ENCODE results near the gene IGFBP1. TPM values are rescaled to one million over a fixed set of nuclear protein-coding genes. Genes with fewer than 3 reads are reported as not detected.
A peak's percentile ranks its signal among the peaks of the same experiment; 100 is the strongest.

IGFBP1 gene
- total and polyA plus RNA-seq, 2 experiments from 2014 or later, result not detected

DNA sequence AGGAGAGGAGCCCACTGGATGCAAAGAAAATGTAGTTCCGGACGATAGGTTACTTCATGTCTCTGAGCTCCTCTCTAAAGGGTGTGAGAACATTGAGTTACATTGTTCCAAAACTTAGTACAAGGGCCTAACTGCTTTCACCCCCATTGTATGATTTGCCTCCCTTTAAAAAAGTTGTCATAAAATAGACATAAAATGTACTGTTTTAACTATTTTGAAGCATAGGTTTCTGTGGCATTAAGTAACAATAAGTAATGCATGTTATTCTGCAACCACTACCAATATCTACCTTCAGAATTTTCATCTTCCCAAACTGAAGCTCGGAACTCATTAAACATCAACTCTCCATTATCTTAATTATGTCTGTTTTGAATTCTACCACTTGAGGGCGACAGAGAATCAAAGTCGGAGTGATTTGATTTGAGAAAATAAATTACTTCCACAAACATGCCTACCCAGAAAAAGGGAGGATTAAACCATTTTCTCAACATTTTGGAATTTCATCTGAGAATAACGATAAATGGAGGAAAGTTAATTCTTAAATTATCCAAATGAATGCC, 2.7 kb downstream of the IGFBP1 start:
- no peak for ATAC-seq
- Histone ChIP-seq H3K36me3 (ENCODE audit: insufficient read depth) (no peaks in the 10 kb centered on the region), H3K9me2 (ENCODE audit: insufficient read depth) (0 out of 2 replicates have a peak, but pooled peaks cover 3% of the 10 kb centered on the region), H3K4me2 (no peak overlapping the region), H3F3A (replicated peaks; ENCODE audit: low read depth) (no peaks in the 10 kb centered on the region), H3K4me3 (no peak overlapping the region), H3K79me2 (replicated peaks; ENCODE audit: insufficient read depth) (no peaks in the 10 kb centered on the region), H2AFZ (no peak overlapping the region), H4K20me1 (replicated peaks; ENCODE audit: insufficient read depth) (no peaks in the 10 kb centered on the region; the same call in 1 of the 2 replicates), H3K27me3 (ENCODE audit: insufficient read depth) (peaks cover 49% of the 10 kb centered on the region), H3K4me1 (ENCODE audit: insufficient read depth) (peaks cover 17% of the 10 kb centered on the region), H3K27ac (ENCODE audit: low read depth) (no peak overlapping the region)
- H3K27me3 Mint-ChIP-seq (ENCODE audit: insufficient read depth, low read depth, poor library complexity), result peaks cover 38% of the 10 kb centered on the region
- peak; percentile 70 for DNase-seq (ENCODE audit: low spot score)
- H3K4me1 Mint-ChIP-seq, result peaks cover 16% of the 10 kb centered on the region
- no peak overlapping the region for H3K27ac Mint-ChIP-seq
- H3K4me3 Mint-ChIP-seq, result no peak overlapping the region
- TF ChIP-seq, protein P1, sequence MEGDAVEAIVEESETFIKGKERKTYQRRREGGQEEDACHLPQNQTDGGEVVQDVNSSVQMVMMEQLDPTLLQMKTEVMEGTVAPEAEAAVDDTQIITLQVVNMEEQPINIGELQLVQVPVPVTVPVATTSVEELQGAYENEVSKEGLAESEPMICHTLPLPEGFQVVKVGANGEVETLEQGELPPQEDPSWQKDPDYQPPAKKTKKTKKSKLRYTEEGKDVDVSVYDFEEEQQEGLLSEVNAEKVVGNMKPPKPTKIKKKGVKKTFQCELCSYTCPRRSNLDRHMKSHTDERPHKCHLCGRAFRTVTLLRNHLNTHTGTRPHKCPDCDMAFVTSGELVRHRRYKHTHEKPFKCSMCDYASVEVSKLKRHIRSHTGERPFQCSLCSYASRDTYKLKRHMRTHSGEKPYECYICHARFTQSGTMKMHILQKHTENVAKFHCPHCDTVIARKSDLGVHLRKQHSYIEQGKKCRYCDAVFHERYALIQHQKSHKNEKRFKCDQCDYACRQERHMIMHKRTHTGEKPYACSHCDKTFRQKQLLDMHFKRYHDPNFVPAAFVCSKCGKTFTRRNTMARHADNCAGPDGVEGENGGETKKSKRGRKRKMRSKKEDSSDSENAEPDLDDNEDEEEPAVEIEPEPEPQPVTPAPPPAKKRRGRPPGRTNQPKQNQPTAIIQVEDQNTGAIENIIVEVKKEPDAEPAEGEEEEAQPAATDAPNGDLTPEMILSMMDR (conservative IDR thresholded peaks at IDR 0.05; ENCODE audit: low read depth in 2 of 2), result peak; percentile 59 to 77
- TF ChIP-seq CREB1 (CRISPR knock-in tag; IDR thresholded peaks at IDR 0.05; ENCODE audit: low read depth), result no peak
- no peaks in the 10 kb centered on the region; the same call in 2 of the 3 replicates for H3K9me3 Mint-ChIP-seq
- no peaks in the 10 kb centered on the region for H3K36me3 Mint-ChIP-seq (ENCODE audit: low read depth)

DNA sequence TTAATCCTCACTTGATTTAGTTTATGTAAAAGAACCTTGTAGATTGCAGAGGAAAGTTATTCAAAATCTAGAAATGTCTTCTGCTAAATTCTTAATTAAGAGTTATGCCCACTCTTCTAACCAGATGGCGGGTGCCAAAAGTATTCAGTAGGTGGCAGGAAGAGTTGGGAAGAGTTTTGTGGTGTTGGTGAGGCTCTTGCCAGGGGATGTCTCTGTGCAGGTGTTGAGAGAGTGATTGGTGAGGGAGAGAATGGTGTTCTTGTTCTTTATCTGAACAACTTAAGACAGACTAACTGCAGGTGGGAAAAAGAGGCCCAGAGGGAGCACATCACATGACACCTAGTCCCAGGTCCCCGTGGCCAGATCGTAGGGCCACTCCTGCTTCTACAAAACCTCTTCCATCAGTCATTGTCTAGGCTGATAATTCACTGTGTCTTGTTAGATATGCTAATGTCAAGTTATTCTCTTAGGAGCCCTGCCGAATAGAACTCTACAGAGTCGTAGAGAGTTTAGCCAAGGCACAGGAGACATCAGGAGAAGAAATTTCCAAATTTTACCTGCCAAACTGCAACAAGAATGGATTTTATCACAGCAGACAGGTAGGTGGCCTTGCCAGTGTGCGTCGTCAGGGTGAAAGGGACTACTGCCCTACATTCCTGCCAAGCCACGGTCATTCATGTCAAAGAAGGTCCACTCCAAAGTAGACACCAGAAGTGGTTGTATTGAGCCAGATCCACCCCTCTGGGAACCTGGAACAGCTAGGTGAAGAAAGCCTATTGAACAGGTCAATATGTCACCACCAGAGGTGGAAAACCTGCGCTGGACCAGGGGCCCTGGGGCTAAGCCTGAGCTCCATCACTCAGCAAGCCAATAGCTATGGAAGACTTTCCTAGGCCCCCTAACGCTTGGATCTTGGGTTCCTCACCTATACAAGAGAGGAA, 3.4 kb downstream of the IGFBP1 start:
- H3K27me3 ChIP-seq (ENCODE audit: insufficient read depth), result peaks cover 42% of the 10 kb centered on the region
- 0 out of 2 replicates have a peak, but pooled peaks cover 3% of the 10 kb centered on the region for H3K9me2 ChIP-seq (ENCODE audit: insufficient read depth)
- H3K79me2 ChIP-seq (replicated peaks; ENCODE audit: insufficient read depth), result no peaks in the 10 kb centered on the region
- H3K27ac ChIP-seq (ENCODE audit: low read depth), result no peak overlapping the region
- no peak overlapping the region for H2AFZ ChIP-seq
- H3K4me1 ChIP-seq (ENCODE audit: insufficient read depth), result peaks cover 17% of the 10 kb centered on the region
- Mint-ChIP-seq H3K4me3 (no peak overlapping the region), H3K27me3 (ENCODE audit: insufficient read depth, low read depth, poor library complexity) (peaks cover 36% of the 10 kb centered on the region), H3K4me1 (peaks cover 16% of the 10 kb centered on the region), H3K27ac (no peak overlapping the region), H3K9me3 (no peaks in the 10 kb centered on the region; the same call in 2 of the 3 replicates), H3K36me3 (ENCODE audit: low read depth) (no peaks in the 10 kb centered on the region)
- H4K20me1 ChIP-seq (replicated peaks; ENCODE audit: insufficient read depth), result no peaks in the 10 kb centered on the region; the same call in 1 of the 2 replicates
- no peaks in the 10 kb centered on the region for H3K36me3 ChIP-seq (ENCODE audit: insufficient read depth)
- no peak for DNase-seq (ENCODE audit: low spot score)
- no peaks in the 10 kb centered on the region for H3F3A ChIP-seq (replicated peaks; ENCODE audit: low read depth)
- H3K4me3 ChIP-seq, result no peak overlapping the region
- no peak for ATAC-seq
- no peak overlapping the region for H3K4me2 ChIP-seq
- TF ChIP-seq CREB1 (CRISPR knock-in tag; IDR thresholded peaks at IDR 0.05; ENCODE audit: low read depth) (no peak), ZNF114 (CRISPR knock-in tag; IDR thresholded peaks at IDR 0.05) (no peak), EZH2 (IDR thresholded peaks at IDR 0.05; ENCODE audit: low read depth, unreplicated experiment) (no peak), NANOG (IDR thresholded peaks at IDR 0.05; ENCODE audit: borderline replicate concordance) (no peak), STAT1 (IDR thresholded peaks at IDR 0.05; ENCODE audit: unreplicated experiment) (no peak)
- TF ChIP-seq, protein P2, sequence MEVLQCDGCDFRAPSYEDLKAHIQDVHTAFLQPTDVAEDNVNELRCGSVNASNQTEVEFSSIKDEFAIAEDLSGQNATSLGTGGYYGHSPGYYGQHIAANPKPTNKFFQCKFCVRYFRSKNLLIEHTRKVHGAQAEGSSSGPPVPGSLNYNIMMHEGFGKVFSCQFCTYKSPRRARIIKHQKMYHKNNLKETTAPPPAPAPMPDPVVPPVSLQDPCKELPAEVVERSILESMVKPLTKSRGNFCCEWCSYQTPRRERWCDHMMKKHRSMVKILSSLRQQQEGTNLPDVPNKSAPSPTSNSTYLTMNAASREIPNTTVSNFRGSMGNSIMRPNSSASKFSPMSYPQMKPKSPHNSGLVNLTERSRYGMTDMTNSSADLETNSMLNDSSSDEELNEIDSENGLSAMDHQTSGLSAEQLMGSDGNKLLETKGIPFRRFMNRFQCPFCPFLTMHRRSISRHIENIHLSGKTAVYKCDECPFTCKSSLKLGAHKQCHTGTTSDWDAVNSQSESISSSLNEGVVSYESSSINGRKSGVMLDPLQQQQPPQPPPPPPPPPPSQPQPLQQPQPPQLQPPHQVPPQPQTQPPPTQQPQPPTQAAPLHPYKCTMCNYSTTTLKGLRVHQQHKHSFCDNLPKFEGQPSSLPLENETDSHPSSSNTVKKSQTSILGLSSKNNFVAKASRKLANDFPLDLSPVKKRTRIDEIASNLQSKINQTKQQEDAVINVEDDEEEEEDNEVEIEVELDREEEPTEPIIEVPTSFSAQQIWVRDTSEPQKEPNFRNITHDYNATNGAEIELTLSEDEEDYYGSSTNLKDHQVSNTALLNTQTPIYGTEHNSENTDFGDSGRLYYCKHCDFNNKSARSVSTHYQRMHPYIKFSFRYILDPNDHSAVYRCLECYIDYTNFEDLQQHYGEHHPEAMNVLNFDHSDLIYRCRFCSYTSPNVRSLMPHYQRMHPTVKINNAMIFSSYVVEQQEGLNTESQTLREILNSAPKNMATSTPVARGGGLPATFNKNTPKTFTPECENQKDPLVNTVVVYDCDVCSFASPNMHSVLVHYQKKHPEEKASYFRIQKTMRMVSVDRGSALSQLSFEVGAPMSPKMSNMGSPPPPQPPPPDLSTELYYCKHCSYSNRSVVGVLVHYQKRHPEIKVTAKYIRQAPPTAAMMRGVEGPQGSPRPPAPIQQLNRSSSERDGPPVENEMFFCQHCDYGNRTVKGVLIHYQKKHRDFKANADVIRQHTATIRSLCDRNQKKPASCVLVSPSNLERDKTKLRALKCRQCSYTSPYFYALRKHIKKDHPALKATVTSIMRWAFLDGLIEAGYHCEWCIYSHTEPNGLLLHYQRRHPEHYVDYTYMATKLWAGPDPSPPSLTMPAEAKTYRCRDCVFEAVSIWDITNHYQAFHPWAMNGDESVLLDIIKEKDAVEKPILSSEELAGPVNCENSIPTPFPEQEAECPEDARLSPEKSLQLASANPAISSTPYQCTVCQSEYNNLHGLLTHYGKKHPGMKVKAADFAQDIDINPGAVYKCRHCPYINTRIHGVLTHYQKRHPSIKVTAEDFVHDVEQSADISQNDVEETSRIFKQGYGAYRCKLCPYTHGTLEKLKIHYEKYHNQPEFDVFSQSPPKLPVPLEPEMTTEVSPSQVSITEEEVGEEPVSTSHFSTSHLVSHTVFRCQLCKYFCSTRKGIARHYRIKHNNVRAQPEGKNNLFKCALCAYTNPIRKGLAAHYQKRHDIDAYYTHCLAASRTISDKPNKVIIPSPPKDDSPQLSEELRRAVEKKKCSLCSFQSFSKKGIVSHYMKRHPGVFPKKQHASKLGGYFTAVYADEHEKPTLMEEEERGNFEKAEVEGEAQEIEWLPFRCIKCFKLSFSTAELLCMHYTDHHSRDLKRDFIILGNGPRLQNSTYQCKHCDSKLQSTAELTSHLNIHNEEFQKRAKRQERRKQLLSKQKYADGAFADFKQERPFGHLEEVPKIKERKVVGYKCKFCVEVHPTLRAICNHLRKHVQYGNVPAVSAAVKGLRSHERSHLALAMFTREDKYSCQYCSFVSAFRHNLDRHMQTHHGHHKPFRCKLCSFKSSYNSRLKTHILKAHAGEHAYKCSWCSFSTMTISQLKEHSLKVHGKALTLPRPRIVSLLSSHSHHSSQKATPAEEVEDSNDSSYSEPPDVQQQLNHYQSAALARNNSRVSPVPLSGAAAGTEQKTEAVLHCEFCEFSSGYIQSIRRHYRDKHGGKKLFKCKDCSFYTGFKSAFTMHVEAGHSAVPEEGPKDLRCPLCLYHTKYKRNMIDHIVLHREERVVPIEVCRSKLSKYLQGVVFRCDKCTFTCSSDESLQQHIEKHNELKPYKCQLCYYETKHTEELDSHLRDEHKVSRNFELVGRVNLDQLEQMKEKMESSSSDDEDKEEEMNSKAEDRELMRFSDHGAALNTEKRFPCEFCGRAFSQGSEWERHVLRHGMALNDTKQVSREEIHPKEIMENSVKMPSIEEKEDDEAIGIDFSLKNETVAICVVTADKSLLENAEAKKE (CRISPR knock-in tag; IDR thresholded peaks at IDR 0.05), result no peak
- TF ChIP-seq, protein P3, sequence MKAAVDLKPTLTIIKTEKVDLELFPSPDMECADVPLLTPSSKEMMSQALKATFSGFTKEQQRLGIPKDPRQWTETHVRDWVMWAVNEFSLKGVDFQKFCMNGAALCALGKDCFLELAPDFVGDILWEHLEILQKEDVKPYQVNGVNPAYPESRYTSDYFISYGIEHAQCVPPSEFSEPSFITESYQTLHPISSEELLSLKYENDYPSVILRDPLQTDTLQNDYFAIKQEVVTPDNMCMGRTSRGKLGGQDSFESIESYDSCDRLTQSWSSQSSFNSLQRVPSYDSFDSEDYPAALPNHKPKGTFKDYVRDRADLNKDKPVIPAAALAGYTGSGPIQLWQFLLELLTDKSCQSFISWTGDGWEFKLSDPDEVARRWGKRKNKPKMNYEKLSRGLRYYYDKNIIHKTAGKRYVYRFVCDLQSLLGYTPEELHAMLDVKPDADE (IDR thresholded peaks at IDR 0.05), result no peak
